SK-N-MC (cell line): ENCODE measurements around the gene NPL.

ENCODE experiments used
- EZH2 ChIP-seq: fragments of 200-600 bp; sonication (generic); IDR thresholded peaks from one replicate; pipeline ENCODE4 v1.6.1; 2017; ENCODE audit warnings: antibody characterized with exemption
- FOXP2 ChIP-seq: optimal IDR thresholded peaks from 2 replicates; pipeline ENCODE3; 2011; ENCODE audit warnings: mild to moderate bottlenecking, moderate library complexity; ENCODE audit not compliant: insufficient read depth; ENCODE audit errors: extremely low read length, control extremely low read depth
- POLR2AphosphoS5 ChIP-seq: IDR thresholded peaks from 2 replicates; pipeline ENCODE4 v1.6.1; 2012; ENCODE audit warnings: mild to moderate bottlenecking, low read depth, low read length, borderline replicate concordance

DNA sequence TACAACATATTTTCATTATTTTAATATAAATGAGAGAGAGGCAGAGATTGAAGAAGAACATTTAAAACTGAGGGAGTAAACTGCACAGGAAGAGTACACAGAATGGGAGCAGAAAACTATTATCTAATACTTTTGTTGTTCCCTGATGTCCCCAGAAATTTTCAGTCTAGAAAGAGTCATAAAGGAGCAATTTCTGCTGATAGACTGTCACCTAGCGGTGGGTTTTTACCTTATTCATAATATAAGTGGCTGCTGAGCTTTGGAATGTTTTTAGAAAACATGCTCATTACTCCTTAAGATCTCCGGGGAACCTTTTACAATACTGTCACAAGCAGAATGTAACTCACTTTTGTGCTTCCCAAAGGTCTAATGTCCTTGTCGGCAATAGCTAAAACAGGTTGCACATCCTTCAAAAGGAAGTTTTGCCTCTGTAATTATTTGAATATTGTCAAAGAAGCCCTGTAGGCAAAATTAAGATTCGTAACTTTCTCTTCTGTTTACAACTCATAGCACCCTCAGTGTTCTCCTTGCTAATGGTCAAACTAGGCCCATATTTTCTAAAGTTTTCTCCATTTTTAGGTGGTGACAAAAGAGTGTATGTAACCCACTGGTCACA, 4.9 kb upstream of the NPL start:
- TF ChIP-seq POLR2AphosphoS5, result no peak
- no peak for TF ChIP-seq EZH2
- TF ChIP-seq FOXP2, result no peak
